ENCODE results near the gene EHMT1. TPM values are rescaled to one million over a fixed set of nuclear protein-coding genes. Genes with fewer than 3 reads are reported as not detected.
A peak's percentile ranks its signal among the peaks of the same experiment; 100 is the strongest.

The EHMT1 gene
- total and polyA plus RNA-seq, 2 of the 13 experiments (the other 11 are each of a cell fraction or from before 2014, with no cell fraction given), result 23.0 to 27.1 TPM

- TF ChIP-seq ZNF609 (CRISPR knock-in tag; IDR thresholded peaks at IDR 0.05; ENCODE audit: borderline replicate concordance) (no peak), TBX2 (CRISPR knock-in tag; IDR thresholded peaks at IDR 0.05; ENCODE audit: borderline replicate concordance) (no peak), KLF16 (CRISPR knock-in tag; IDR thresholded peaks at IDR 0.05) (no peak)
Observed at GRCh38 chr9:137703842-137704508, 85.2 kb downstream of the EHMT1 start (continued).

GRCh38 chr9:137705443-137705863 lies 86.6 kb downstream of the EHMT1 start:
- Histone ChIP-seq H3K79me2 (ENCODE audit: insufficient read depth, low read length) (peaks cover 40% of the 10 kb centered on the region), H3K4me1 (ENCODE audit: insufficient read depth, low read length) (no peaks in the 10 kb centered on the region), H3K9ac (ENCODE audit: insufficient read depth, low read depth, low read length) (no peak overlapping the region), H3K36me3 (replicated peaks in 1 of 2; ENCODE audit: control insufficient read depth in 1 of 2, insufficient read depth in 2 of 2, low read length in 2 of 2) (no peaks in the 10 kb centered on the region; a peak in 2 of 5 replicates), H4K20me1 (ENCODE audit: insufficient read depth, low read length) (peaks cover 7% of the 10 kb centered on the region; the same call in 1 of the 2 replicates), H3K4me2 (ENCODE audit: low read depth, low read length) (no peak overlapping the region), H3K4me3 (replicated peaks in 1 of 3; ENCODE audit: insufficient read depth in 1 of 3, low read depth in 2 of 3, low read length in 3 of 3) (no peak overlapping the region), H2AFZ (ENCODE audit: low read length) (no peak overlapping the region), H3K27me3 (ENCODE audit: control insufficient read depth in 1 of 2, insufficient read depth in 2 of 2, low read length in 2 of 2) (no peaks in the 10 kb centered on the region), H3K27ac (ENCODE audit: extremely low read length, insufficient read depth, low read length) (no peak overlapping the region), H3K9me3 (ENCODE audit: low read length) (peaks cover 14% of the 10 kb centered on the region)
- intact Hi-C loops (cut with micrococcal nuclease; ENCODE audit: unreplicated experiment), result no loop called here
- in situ Hi-C loops (cut with HindIII; ENCODE audit: extremely low pct_ligation_motif_present, low pct_unique_long_range_greater_than_20kb), result no loop called here
- no peak for DNase-seq (ENCODE audit: low spot score)
- ATAC-seq, result 0 out of 3 replicates have a peak, but pooled peaks have one; percentile 23
- TF ChIP-seq ZBTB33 (CRISPR knock-in tag; IDR thresholded peaks at IDR 0.05) (peak; percentile 39; the same call in 1 of the 2 replicates), HNRNPL (IDR thresholded peaks at IDR 0.05; ENCODE audit: low read depth, low read length) (no peak)
- no peak for FAIRE-seq
- POLR2A ChIA-PET, result no interaction called here
- CTCF ChIA-PET (ENCODE audit: low intra/inter-chr PET ratio, low total read pairs), result no interaction called here
- WGBS (ENCODE audit: low lambda C conversion rate), result 89% methylated on average over 7 of the region's 8 CpGs
- BruUV-seq (replicated peaks), result no TSS peak

Data from HepG2 (cell line).